ENCODE data around the gene MAEA.
"Not testable (repeated sequence)": the region's sequence is repeated elsewhere in the genome, so short reads cannot be mapped to it uniquely, and the experiment has no call there.

The MAEA gene

GRCh38 chr4:1324443-1325175, 34.9 kb downstream of the MAEA start:
- not testable (repeated sequence) for DNase-seq

GRCh38 chr4:1325176-1325480, 35.4 kb downstream of the MAEA start:
- no peak for DNase-seq

GRCh38 chr4:1325681-1326635, 36.3 kb downstream of the MAEA start:
- no peak for DNase-seq

GRCh38 chr4:1326751-1327525, 37.2 kb downstream of the MAEA start:
- no peak for DNase-seq

- no peak for DNase-seq
Measured at GRCh38 chr4:1327526-1328266, 38.0 kb downstream of the MAEA start.

GRCh38 chr4:1328267-1329155, 38.8 kb downstream of the MAEA start:
- no peak for DNase-seq

- no peak for DNase-seq
Measured at GRCh38 chr4:1329408-1330371, 40.0 kb downstream of the MAEA start.

GRCh38 chr4:1330761-1331590, 41.3 kb downstream of the MAEA start:
- no peak for DNase-seq

GRCh38 chr4:1331591-1332353, 42.1 kb downstream of the MAEA start:
- no peak for DNase-seq

GRCh38 chr4:1332686-1333085, 43.0 kb downstream of the MAEA start:
- no peak for DNase-seq

- no peak for DNase-seq
Measured at GRCh38 chr4:1333256-1333655, 43.6 kb downstream of the MAEA start.

- DNase-seq, result not testable (repeated sequence)
Measured at GRCh38 chr4:1333851-1334578, 44.3 kb downstream of the MAEA start.

GRCh38 chr4:1334579-1334895, 44.8 kb downstream of the MAEA start:
- DNase-seq, result no peak

GRCh38 chr4:1335193-1335883, 45.6 kb downstream of the MAEA start:
- DNase-seq, result not testable (repeated sequence)

- no peak for DNase-seq
Measured at GRCh38 chr4:1336088-1336491, 46.4 kb downstream of the MAEA start.

GRCh38 chr4:1337376-1337831, 47.7 kb downstream of the MAEA start:
- no peak for DNase-seq

All from NCI-H748 treated with DMSO at 0.1 percent for 48 hours (cell line).